K562 (cell line): ENCODE data around the gene STOX2. TPM values are rescaled to one million over a fixed set of nuclear protein-coding genes. Genes with fewer than 3 reads are reported as not detected.

Experiments used
- KAT8 ChIP-seq: fragments of 450-650 bp; IDR thresholded peaks from 2 replicates; pipeline ENCODE4 v1.6.1; 2016; ENCODE audit warnings: low read depth, mild to moderate bottlenecking
- polyA plus RNA-seq, 8 experiments: library from polyadenylated mRNA; depleted of rRNA in 4 of 8; stranded (reverse) in 5 of 8; unstranded in 3 of 8; fragments of >200 nt; fragmentation: Nextera tagmentation in 2 of 8; fragmentation: Illumina TruSeq in 1 of 8; extraction: Ambion mirVana in 2 of 8; extraction: Trizol in 1 of 8; gene quantifications; 2 replicates each; pipeline versions ENCODE4 v1.2.1 to v1.2.3, GENCODE V29; 2011 to 2014; ENCODE audit warnings: inconsistent platforms in 1 of 8, missing spikeins in 1 of 8
- total RNA-seq, 7 experiments: library from RNA; depleted of rRNA in 6 of 7; stranded (reverse); fragments of >200 nt in 6 of 7; fragmentation: Illumina TruSeq in 2 of 7; extraction: Trizol in 2 of 7; gene quantifications; 2 replicates each; pipeline versions ENCODE4 v1.2.1 to v1.2.3, GENCODE V29; 2011 to 2021; ENCODE audit warnings: low replicate concordance in 1 of 7
- TF ChIP-seq, protein P1 (sequence below), 2 experiments: fragments of 450-650 bp in 1 of 2; sonication (generic) in 1 of 2; formaldehyde crosslinking in 1 of 2; IDR thresholded peaks; 2 replicates each; pipeline versions ENCODE4 v1.7.1 to v1.9.0; 2016 to 2022; ENCODE audit warnings: inconsistent platforms in 1 of 2, mild to moderate bottlenecking in 1 of 2, missing genetic modification reagents in 1 of 2

STOX2 gene
- total and polyA plus RNA-seq, 9 of the 15 experiments (the other 6 are each of a cell fraction or from before 2014, with no cell fraction given), result not detected

DNA sequence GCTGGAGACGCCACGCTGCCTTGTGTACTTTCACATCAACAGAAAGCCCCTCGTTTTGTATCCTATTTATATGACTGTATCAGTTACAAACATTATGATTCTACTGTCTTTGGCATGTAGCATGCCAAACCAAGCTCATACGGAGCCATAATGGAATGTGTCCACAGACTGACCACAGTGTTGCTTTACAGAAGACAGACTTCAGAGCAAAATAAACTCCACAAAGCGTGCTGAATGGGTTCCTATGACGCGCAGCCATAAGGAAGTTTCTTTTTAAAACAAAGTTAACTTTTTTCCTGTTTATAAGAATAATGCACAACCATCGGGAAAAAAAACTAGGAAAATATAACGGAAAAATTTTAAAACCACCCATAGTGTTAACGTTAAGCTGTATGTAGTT is 136.0 kb downstream of the STOX2 start (continued):
- TF ChIP-seq, protein P1, sequence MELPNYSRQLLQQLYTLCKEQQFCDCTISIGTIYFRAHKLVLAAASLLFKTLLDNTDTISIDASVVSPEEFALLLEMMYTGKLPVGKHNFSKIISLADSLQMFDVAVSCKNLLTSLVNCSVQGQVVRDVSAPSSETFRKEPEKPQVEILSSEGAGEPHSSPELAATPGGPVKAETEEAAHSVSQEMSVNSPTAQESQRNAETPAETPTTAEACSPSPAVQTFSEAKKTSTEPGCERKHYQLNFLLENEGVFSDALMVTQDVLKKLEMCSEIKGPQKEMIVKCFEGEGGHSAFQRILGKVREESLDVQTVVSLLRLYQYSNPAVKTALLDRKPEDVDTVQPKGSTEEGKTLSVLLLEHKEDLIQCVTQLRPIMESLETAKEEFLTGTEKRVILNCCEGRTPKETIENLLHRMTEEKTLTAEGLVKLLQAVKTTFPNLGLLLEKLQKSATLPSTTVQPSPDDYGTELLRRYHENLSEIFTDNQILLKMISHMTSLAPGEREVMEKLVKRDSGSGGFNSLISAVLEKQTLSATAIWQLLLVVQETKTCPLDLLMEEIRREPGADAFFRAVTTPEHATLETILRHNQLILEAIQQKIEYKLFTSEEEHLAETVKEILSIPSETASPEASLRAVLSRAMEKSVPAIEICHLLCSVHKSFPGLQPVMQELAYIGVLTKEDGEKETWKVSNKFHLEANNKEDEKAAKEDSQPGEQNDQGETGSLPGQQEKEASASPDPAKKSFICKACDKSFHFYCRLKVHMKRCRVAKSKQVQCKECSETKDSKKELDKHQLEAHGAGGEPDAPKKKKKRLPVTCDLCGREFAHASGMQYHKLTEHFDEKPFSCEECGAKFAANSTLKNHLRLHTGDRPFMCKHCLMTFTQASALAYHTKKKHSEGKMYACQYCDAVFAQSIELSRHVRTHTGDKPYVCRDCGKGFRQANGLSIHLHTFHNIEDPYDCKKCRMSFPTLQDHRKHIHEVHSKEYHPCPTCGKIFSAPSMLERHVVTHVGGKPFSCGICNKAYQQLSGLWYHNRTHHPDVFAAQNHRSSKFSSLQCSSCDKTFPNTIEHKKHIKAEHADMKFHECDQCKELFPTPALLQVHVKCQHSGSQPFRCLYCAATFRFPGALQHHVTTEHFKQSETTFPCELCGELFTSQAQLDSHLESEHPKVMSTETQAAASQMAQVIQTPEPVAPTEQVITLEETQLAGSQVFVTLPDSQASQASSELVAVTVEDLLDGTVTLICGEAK (IDR thresholded peaks at IDR 0.05), result no peak
- TF ChIP-seq, protein P1 (CRISPR knock-in tag; IDR thresholded peaks at IDR 0.05), result no peak
- TF ChIP-seq KAT8, result no peak
